ENCODE measurements around the gene ESYT3. TPM values are rescaled to one million over a fixed set of nuclear protein-coding genes. Genes with fewer than 3 reads are reported as not detected.
"Not testable (repeated sequence)": the region's sequence is repeated elsewhere in the genome, so short reads cannot be mapped to it uniquely, and the experiment has no call there.

ESYT3 gene
- total RNA-seq, 1 donor from 2014 or later = 0.20 TPM

DNA sequence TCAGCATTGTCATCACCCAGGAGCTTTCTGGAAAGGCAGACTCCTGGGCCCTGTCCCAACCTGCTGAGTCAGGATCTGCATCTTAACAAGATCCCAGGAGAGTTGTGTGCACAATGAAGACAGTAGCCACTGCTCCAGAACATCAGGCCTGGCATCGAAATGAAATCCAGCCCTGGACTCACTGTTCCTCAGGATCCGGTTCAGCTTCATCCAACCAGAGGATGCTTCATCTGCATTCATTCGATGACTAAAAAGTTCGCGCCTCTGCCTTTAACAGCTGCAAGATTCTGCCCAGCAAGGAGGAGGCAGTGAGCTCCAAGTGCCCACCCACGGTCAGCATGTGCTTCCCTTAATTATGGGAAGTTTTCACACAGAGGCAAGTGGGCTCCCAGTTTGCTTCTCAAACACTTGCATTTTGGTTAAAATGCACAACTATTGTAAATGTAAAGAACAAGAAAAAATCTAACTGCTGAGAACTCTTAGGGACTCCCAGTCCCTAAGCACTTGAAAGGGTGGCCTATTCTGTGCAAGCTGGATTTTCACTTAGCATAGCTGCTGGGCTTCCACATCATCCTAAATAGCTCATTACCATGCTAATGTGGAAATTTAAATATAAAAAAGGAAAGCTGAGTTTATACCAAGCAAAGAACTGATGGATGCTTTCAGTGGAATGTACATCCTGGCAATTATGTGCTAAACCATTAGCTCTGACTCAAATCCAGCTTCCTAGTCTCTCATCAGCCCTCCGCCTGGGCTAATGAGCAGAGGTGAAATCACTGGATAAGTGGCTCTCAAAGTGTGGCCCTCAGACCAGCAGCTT is 25.5 kb upstream of the ESYT3 start:
- no peak for ATAC-seq
- DNase-seq (ENCODE audit: low spot score) = no peak

DNA sequence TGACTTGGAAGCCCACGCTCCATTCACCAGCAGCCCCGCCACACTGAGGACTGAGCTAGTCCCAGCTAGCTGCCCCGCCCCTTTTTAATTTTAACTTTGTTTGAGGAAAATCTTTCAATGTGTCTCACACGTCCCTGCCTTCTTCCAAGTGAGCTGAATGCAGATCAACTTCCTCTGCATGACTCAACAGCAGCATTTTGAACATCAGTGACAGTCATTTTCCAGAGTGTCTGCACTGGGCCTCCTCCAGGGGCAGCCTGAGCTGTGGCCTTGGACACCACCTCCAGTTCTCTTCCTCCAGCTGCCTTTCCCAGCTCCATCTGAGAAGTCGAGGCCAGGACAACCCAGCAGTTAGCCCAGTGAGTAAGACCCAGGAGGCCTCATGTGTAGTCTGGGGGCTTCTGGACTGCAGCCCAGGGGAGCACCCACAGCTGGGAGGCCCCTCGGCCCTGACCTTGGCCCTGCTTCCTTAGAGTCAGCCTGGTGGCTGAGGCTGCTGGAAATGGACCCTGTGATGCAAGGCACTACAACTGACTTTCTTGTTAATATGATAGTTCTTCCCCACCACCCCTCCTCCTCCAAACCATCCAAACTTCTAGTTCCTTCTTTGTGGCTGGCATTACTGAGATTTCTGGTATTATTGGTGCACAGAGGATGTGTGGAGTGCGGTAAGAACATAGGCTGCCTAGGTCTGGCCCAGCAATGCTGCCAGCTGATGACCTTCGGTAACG is 21.4 kb upstream of the ESYT3 start:
- ATAC-seq (no peak), DNase-seq (ENCODE audit: low spot score) (peak; percentile 29)

DNA sequence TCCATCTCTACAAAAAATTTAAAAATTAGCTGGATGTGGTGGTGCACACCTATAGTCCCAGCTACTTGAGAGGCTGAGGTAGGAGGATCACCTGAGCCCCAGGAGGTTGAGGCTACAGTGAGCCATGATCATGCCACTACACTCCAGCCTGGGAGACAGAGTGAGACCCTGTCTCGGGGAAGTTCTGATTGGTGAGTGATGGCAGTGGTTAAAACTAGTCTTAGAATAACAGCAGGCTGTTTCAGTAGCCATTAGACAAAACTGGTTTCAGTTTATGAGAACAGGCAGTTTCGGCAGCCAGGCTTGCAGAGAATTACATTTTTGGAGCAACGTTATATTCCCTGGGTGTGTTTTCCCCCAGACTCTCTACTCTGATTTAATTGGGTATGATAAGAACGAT is 18.2 kb upstream of the ESYT3 start:
- ATAC-seq; DNase-seq (ENCODE audit: low spot score): not testable (repeated sequence)

DNA sequence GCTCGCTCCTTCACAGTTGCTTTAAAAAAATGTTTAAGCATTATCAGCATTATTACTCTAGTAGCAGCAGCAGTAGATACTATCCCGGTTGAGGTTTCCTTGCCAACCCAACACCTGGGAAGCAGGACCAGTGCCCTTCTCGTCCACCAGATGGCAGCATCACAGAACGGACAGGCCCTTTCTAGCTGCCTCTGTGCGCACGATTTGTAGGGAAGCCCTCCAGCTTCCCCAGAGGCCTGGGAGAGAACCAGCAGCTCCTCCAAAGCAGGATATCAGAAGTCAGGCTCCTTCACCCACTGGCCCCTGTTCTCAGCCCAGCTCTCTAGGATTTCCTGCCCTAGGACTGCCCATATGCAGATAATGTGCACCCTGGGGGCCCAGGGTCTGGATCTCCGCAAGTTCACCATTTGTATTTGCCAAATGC is 16.8 kb upstream of the ESYT3 start:
- ATAC-seq (peak; percentile 99), DNase-seq (ENCODE audit: low spot score) (peak; percentile 80)

DNA sequence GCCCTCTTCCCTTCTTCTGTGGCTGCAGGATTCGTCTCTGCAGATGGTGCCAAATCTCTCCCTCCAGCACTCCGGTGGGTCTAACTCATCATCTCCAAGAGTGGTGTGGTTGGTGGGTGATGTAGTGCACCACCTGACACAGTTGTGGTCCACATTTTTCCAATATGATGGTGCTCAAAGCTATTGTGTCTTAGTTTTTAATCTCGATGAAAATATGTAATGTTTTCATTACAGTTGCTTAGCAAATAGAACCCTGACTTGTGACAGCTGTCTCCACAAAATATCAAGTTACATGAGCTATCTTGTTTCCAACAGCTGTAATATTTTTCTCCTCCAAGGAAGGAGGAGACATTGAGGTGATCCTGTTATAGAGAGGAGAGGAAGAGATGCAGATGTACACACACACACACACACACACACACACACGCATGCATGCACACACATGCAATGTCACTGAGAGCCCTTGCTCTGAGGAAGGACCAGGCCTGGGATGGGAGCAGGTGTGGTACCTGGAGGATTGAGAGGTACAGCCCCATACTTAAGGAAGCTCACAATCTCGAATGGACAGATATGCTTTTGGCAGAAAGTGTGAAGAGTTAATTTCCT is 15.7 kb upstream of the ESYT3 start:
- DNase-seq (ENCODE audit: low spot score) = no peak
- no peak for ATAC-seq

GRCh38 chr3:138423316-138423715 is 11.1 kb upstream of the ESYT3 start:
- no peak for ATAC-seq
- DNase-seq (ENCODE audit: low spot score) = no peak

DNA sequence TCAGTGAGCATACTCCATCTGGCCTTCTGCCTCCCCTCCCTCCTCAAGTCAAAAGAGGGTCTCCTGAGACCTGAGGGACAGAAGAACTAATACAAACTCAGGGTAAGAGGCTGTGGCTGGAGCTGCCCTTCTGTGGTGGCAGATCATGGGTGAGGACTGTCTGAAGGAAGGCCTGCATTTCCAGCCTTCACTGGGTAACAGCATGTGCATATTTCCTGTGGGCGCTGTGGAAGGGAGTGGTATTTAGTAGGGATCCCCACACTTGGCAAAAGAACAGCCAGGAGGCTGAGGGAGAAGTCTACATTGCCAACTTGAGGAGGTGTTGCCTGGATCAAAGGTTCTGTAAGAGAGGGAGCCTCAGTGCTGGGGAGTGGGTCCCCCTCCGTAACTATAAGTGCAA is 10.1 kb upstream of the ESYT3 start:
- ATAC-seq = no peak
- DNase-seq (ENCODE audit: low spot score) = no peak

- DNase-seq (ENCODE audit: low spot score) = no peak
- ATAC-seq = peak; percentile 42
Measured at GRCh38 chr3:138426211-138426610, 8.2 kb upstream of the ESYT3 start.

DNA sequence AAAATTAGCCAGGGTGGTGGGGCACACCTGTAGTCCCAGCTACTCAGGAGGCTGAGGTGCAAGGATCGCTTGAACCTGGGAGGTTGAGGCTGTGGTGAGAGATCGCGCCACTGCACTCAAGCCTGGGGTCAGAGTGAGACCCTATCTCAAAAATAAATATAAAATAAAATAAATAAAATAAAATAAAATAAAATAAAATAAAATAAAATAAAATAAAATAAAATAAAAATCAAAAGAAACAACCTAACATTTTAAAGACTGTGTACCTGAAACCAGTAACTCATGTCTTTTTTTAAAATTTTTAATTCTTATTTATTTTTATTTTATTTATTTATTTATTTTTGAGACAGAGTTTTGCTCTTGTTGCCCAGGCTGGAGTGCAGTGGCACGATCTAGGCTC is 7.7 kb upstream of the ESYT3 start:
- not testable (repeated sequence) for DNase-seq (ENCODE audit: low spot score); ATAC-seq

DNA sequence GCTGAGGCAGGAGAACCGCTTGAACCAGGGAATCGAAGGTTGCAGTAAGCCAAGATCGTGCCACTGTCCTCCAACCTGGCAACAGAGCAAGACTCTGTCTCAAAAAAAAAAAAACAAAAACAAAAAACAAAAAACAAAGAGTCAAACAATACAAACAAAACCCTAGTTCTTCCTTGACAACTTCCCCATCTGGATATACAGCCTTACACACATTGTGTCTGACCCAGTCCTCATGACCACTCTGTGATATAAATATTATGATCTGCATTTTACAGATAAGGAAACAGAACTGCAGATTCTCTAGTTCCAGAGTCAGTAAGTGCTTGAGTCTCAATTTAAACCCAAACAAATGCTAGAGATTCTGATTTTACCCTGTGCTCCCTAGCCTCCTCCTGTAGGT is 4.8 kb upstream of the ESYT3 start:
- ATAC-seq (no peak), DNase-seq (ENCODE audit: low spot score) (no peak)

DNA sequence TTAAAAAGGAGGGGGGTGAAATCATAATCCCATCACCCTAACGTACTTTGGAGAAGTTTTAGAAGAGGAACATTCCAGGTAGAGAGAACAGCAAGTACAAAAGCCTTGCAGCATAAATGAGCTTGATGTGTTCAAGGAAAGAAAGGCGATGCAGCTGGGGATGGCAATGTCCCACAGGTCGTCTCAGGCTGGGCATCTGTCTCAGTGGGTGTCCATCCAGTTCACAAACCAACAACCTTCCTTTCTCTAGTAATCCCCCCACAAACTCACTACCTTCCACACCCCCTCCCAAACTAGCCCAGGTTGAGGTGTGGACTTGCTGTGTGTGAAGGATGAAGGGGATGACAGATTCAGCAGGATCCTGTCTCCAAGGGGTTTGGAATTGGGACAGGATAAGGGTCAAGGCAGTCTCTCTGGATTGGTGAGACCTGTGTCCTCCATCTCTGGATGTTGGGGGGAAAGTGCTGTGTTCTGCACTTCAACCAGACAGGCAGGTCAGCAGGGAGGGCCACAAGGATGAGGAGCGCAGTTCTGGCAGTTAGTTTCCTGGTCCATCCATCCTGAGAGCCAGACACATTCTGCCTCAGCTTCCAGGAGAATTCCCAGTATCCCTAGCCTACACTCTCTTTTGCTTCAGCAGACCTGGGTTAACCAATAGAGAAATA is 1.7 kb upstream of the ESYT3 start:
- ATAC-seq = no peak
- DNase-seq (ENCODE audit: low spot score) = no peak

DNA sequence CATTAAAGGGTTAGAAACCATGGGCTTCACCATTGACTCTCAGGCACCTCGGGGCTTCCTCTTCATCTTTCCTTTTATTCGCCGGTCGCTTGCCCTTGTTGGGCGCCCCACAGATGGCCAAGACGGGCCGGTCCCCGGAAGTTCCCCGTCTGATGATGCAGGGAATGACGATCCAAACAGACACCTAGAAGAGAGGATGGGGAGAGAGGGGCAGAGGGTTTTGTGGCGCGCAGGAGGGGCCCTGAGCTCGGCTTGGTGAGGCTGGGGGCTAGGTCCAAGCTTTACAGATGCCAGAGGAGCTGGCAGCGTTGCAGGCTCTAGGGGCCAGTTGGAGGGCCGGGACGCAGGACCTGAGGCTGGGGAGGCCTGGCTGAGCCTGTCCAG is 532 bp upstream of the ESYT3 start:
- ATAC-seq = no peak
- no peak for DNase-seq (ENCODE audit: low spot score)

- peak; percentile 39 for ATAC-seq
- no peak for DNase-seq (ENCODE audit: low spot score)
Measured at GRCh38 chr3:138434875-138435772, 708 bp downstream of the ESYT3 start.

DNA sequence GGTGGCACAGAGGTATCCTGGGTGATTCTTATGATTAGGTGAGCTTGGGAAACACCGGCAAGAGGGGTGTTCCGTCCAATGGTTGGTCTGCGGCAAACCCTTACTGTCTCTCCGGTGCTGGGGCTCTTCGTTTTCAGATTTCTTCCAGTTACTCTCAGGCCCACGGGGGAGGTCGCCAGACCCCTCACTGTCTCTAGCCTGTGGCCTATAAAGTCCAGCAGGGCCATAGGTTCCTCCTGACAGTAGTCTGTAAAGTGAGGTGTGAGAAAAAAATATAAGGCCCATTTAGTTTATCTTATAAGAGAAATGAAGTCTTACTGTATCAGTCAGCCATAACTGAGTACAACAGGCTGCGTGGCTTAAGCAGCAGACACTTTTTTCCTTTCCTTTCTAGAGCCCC is 1.4 kb downstream of the ESYT3 start:
- no peak for DNase-seq (ENCODE audit: low spot score)
- ATAC-seq = no peak

GRCh38 chr3:138437281-138437680 is 2.9 kb downstream of the ESYT3 start:
- DNase-seq (ENCODE audit: low spot score) (no peak), ATAC-seq (no peak)

DNA sequence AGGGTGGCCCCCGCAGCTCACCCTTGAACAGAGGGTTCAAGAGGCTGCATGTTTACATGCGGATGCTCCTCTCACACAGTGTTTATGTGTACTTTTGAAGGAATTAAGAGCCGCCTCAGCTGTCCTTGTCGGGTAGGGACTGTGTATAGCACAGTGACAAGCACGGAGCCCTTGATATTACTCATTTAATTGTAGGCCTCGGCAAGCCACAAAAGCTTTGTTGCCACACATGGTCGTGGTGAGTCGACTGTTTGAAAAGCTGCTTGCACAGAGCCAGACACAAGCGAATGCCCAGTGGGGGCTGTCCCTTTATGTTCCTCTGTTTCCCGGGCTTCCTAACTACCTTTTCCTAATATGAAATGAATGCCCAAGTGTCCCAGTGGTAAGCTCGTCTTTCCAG is 4.5 kb downstream of the ESYT3 start:
- DNase-seq (ENCODE audit: low spot score) = no peak
- no peak for ATAC-seq

GRCh38 chr3:138439646-138440045 is 5.2 kb downstream of the ESYT3 start:
- no peak for ATAC-seq

DNA sequence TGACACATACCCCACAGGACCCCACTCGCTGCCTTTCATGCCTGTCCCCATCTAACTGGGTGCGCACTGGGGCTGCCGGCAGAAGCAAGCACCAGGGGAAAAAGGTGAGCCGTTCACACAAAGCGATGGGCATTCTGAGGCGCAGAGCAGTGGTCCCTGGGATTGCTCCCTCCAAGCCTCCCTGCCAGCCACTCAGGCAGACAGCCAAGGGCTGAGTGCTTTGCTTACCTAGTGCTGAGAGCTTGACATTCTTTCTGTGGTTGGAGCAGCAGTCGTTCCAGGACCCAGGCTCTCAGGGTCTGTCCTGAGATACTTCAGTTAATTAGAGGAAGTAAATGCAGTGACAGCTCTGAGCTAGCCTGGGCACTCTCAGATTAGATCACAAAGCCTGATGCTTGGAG is 5.7 kb downstream of the ESYT3 start:
- no peak for ATAC-seq
- DNase-seq (ENCODE audit: low spot score) = no peak

More at GRCh38 chr3:138439646-138440045, 5.2 kb downstream of the ESYT3 start:
- DNase-seq (ENCODE audit: low spot score) = no peak

DNA sequence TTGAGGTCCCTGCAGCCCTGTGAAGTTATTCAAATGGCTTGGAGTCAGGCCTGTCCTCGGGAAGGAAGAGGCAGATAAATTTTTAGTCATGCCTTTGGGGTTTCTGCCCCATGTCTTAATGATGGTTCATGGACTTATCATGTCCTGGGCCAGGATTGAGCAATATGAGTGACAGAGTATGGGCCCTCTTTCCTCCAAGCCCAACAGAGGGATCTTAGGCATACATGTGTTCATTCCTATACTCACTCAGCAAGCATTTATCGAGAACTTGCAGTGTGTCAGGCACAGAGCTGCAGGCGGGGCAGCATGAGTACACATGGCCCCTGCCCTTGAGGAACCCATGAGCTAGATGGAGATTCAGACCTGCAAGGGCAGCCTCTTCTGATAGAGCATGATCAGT is 6.2 kb downstream of the ESYT3 start:
- DNase-seq (ENCODE audit: low spot score) (no peak), ATAC-seq (no peak)

DNA sequence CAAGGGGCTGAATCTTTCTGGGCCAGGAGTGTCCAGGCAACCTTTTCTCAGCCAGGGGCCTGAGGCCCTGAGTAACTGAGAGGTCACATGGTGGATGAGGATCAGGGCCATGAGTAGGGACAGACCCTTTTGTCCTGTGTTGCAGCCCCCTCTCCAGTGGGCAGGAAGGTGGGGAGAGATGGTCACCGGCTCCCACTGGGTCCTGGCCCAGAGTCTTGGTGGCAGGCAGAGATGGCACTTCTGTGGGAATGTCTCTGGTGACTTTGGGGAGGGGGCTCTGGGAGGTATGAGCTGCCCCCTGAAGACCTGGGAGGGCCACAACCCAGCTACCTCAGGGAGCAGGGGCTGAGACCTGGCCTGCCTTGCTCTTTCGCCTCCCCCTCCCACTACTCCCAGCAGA is 6.8 kb downstream of the ESYT3 start:
- no peak for DNase-seq (ENCODE audit: low spot score)
- no peak for ATAC-seq
